Left ventricle myocardium superior (tissue), 1 donor: ENCODE data around the gene MTX1. TPM values are rescaled to one million over a fixed set of nuclear protein-coding genes. Genes with fewer than 3 reads are reported as not detected.
"Not testable (repeated sequence)": the region's sequence is repeated elsewhere in the genome, so short reads cannot be mapped to it uniquely, and the experiment has no call there.

Experiments used
- ATAC-seq: fragments of 200-7000 bp; cut with Tn5 transposase; one replicate; pipeline ENCODE4 v1.9.1; 2020; ENCODE audit warnings: mild to moderate bottlenecking, moderate library complexity
- DNase-seq: peaks from one replicate; pipeline ENCODE4 v3.0.0-alpha.2; 2020
- intact Hi-C: fragments of 100-400 bp; cut with micrococcal nuclease; formaldehyde crosslinking; loops from one replicate; pipeline ENCODE4 v1.11.0; 2022
- total RNA-seq: library from RNA; stranded (reverse); fragmentation: NEBNext Ultra II Directional; extraction: Animal tissue kit (Norgen Biotek cat#: 25700); gene quantifications from one replicate; pipeline ENCODE4 v1.2.1, GENCODE V29; 2021
- donor health status: DM: no; HTN: yes; CAD: no; lungs with severe emphysema.

MTX1 gene
- total RNA-seq, 1 donor from 2014 or later = 14.1 TPM

DNA sequence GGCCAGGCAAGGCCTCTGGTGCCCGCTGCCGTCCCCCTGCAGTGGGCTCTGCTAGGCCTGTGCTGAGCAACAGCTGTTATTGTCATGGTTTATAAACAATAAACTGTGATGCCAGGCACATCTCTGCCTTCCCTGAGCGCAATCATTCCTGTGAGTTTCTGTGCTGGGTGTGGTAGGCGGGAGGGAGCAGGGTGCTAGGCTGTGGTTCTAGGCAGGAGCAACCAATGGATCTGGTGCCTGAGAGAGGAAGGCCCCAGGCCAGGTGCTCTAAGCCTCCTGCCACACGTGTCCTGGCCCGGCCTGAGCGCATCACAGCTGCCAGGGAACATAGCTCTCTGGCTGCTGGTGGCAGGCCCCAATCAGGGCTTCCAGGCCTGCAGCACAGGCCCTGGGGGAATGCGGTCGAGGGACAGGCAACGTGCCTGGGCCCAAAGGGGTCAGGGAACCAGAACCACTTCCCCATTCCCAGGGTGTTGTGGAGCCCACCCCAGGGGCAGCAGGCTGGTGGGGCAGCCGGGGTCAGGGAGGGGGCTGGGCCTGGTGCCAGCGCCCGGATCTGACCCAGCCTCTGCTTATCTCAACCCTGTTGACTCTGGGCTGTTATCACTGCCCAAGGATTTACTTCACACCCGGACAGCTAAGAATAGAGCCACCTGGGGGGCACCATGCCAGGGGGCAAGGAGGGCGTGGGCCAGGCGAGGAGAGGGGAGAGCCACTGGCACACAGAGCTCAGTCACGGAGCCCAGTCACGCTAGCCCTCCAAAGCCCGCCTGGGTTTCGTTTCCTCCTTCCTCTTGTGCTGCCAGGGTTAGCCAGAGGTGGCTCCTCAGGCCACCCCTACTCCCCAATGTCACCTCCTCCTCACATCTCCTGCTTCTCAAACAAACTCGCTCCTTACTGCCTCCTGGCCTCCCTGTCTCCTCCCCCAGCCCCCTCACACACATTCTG lies 23.4 kb upstream of the MTX1 start:
- intact Hi-C loops = no loop called here
- peak; percentile 69 for DNase-seq
- ATAC-seq = peak; percentile 84

DNA sequence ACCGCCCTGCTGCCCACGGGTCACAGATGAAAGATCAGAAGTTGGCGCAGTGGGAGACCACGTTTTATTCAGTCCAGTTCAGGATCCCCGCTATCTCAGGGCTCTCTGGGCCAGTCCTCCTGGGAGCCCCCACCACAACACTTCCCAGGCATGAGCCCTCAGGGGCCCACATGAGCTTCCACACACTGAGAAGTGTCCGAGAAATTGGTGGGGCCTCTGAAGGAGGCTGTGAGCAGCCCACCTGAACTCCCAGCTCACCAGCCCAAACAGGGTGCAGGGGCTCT lies 22.8 kb upstream of the MTX1 start:
- DNase-seq = no peak
- ATAC-seq = no peak

DNA sequence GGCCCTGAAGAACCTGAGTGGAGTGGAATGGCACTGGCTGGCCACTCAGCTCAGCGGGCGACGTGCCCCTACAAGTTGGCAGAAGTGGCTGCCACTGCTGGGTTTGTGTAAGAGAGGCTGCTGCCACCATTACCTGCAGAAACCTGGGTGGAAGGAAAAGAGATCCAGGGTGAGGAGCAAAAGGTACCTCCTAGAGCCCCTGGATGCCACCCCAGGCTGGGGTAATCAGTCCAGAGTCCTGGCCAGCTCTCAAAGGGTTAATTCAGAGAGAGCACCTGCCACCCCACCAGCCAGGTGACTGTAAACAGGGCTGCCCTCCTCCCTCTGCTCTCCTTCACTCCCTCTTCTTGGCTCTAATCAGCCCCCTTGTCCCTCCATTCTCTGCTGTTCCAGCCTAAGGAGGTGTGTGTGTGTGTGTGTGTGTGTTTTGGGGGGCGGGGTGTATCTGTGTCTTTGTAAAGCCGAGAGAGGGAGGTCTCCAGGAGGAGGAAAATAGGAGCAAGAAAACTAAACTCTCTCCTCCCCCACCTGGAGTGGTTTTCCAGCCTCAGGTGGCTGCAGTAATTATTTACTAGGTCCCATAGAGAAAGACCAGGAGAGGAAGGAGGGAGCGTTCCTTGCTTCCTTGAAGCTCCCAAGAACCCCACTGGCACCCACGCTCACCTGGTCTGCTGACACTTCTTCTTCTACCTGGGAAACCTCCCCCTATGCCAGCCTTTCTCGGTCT lies 22.3 kb upstream of the MTX1 start:
- ATAC-seq = no peak
- peak; percentile 19 for DNase-seq
- intact Hi-C loops = no loop called here

More for the DNA sequence above, 22.8 kb upstream of the MTX1 start:
- intact Hi-C loops = no loop called here

DNA sequence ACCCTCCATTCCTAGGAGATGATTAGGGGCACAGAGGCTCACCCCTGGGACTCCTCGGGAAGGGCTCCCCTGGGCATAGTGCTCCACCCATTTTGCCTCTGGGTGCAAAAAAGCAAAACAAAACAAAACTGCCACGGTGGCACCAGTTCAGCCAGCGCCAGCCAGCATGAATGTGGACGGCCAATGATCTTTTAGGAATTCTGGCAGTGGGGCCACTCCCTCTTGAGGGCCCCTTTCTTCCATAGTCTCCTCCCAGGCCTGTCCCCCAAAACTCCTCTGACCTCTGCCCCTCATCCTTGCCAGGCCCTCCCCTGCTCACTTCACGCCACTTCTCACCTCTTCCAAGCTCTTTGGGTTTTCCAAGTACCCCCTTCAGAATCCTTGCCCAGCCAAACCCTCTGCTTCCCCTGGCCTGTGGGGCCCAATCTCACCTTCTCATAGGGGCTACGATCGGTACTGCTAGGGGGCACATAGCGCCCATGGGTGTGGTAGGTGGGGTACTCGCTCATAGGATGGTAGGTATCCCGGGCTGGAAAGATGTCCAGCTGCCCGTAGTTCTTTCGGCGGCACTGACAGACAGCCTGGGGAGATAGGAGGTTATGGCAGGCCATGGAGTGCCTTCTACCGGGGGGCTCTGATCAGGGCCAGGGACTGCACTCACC lies 21.6 kb upstream of the MTX1 start:
- ATAC-seq (no peak), DNase-seq (no peak)
- intact Hi-C loops = no loop called here

DNA sequence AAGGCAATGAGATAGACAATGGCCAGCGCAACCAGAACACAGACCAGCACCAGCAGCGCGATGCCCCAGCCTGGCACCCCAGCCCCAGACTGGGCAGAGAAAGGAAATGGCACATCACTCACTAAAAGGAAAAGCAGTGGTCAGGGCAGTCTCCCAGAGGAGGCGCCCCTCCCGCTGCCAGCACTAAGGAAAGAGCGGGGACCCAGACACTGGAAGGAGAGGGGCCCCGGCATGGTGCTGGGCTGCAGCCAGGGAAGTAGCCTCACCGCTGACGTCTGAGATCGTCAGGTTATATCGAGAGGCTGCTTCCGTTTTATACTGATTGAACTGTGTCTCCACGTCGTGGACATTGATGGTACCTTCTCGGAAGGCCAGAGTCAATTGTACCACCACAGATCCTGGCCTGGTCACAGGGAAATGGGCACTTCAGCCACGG lies 21.0 kb upstream of the MTX1 start:
- intact Hi-C loops = no loop called here
- ATAC-seq = no peak
- DNase-seq = peak; percentile 25

DNA sequence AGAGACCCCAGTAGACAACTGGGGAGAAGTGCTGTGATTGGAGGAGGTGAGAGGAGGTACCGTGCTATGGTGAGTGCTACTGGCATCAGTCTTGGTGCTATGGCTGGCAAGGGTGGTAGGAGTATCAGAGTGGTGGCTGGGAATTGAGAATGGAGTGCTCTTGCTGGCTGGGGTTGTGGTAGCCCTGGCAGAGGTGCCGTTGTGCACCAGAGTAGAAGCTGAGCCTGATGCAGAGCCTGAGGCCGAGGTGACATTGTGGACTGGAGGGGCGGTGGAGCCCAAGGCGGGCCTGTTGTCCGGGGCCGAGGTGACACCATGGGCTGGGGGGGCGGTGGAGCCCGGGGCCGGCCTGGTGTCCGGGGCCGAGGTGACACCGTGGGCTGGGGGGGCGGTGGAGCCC lies 20.2 kb upstream of the MTX1 start:
- DNase-seq = peak; percentile 14
- no peak for ATAC-seq
- intact Hi-C loops = no loop called here

DNA sequence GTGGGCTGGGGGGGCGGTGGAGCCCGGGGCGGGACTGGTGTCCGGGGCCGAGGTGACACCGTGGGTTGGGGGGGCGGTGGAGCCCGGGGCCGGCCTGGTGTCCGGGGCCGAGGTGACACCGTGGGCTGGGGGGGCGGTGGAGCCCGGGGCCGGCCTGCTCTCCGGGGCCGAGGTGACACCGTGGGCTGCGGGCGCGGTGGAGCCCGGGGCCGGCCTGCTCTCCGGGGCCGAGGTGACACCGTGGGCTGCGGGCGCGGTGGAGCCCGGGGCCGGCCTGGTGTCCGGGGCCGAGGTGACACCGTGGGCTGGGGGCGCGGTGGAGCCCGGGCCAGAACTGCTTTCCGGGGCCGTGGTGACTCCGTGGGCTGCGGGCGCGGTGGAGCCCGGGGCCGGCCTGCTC lies 18.6 kb upstream of the MTX1 start:
- ATAC-seq, intact Hi-C loops: not testable (repeated sequence)
- DNase-seq = peak; percentile 18

DNA sequence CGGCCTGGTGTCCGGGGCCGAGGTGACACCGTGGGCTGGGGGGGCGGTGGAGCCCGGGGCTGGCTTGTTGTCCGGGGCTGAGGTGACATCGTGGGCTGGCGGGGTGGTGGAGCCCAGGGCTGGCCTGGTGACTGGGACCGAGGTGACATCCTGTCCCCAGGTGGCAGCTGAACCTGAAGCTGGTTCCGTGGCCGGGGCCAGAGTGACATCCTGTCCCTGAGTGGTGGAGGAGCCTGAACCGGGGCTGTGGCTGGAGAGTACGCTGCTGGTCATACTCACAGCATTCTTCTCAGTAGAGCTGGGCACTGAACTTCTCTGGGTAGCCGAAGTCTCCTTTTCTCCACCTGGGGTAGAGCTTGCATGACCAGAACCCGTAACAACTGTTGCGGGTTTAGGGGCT lies 16.6 kb upstream of the MTX1 start:
- ATAC-seq = no peak
- intact Hi-C loops = no loop called here
- no peak for DNase-seq

DNA sequence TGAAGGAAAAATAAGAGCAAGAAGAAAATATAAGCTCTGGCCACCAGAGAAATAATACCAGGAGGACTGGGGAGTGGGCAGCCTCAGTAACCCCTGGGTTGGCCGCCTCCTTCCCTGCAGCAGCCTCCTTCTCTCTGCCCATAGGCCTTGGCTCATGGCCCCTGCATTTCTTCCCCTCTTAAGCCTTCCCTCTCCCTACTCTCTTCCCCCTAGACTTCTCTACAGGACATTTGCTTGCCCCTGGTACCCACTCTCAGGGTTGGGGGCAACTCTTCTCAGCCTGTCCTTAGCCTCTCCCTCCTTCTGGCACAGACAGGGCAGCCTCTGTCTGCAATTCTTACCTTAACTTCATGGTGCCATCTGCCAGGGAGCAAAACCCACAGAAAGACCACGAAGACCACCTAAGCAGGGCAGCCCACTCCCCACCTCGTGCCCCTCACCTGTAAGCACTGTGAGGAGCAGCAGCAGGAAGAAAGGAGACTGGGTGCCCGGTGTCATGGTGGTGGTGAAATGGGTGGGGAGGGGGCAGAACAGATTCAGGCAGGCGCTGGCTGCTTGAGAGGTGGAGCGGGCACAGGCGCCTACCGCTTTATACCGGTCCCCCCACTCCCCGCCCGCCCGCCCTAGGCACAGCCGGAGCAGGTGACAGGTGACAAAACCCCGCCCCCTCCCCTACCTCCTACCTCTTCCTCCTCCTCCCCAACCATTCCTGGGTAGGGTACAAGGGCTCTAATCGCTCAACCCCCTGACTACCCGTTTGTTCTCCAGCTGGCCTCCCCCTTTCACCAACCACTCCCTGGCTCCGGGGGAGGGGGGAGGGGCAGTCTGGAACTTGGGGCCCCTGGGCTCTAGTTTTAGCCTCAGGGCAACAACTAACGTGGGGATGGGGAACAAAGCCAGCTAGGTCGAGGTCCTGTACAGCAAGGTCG lies 15.9 kb upstream of the MTX1 start:
- no peak for DNase-seq
- intact Hi-C loops = no loop called here
- ATAC-seq = peak; percentile 0

DNA sequence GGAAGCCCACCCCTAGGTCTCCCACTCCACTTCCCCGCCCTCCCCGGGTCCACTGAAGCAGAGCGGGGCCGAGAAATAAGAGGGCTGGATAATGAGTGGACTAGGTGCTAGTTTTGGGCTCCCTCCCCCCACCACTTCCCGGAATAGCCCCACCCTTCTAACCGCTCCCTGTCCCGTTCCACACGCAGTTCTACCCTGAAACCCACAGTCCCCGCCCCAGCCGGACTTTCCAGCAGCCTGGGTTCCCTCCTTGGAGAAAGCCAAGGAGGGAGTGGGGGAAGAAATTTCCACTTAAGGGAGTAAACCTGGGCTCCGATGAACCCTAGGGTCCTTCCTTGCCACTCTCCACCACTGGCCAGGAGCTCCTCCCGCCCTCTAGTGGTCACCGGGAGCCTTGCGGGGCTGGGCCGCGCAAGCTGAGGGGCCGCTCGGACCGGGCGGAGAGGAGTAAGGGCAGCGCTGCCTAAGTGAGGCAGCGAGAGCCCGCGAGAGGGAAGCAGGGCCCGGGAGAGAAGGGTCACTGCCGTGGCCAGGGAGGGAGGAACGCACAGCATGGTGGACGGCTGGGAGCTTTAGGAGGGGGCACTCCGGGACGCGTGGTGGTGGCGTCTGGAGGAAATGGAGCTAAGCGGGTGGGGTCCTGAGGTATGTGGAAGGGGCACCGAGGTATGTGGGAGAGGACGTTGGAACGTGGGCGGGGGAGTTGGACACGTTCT lies 15.1 kb upstream of the MTX1 start:
- peak; percentile 91 for DNase-seq
- peak; percentile 87 for ATAC-seq
- intact Hi-C loops = no loop called here

DNA sequence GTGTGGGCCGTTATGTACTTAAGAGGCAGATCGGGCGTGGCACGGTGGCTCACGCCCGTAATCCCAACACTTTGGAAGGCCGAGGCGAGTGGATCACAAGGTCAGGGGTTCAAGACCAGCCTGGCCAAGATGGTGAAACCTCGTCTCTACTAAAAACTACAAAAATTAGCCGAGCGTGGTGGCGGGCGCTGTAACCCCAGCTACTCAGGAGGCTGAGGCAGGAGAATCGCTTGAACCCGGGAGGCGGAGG lies 14.6 kb upstream of the MTX1 start:
- intact Hi-C loops, ATAC-seq, DNase-seq: not testable (repeated sequence)

DNA sequence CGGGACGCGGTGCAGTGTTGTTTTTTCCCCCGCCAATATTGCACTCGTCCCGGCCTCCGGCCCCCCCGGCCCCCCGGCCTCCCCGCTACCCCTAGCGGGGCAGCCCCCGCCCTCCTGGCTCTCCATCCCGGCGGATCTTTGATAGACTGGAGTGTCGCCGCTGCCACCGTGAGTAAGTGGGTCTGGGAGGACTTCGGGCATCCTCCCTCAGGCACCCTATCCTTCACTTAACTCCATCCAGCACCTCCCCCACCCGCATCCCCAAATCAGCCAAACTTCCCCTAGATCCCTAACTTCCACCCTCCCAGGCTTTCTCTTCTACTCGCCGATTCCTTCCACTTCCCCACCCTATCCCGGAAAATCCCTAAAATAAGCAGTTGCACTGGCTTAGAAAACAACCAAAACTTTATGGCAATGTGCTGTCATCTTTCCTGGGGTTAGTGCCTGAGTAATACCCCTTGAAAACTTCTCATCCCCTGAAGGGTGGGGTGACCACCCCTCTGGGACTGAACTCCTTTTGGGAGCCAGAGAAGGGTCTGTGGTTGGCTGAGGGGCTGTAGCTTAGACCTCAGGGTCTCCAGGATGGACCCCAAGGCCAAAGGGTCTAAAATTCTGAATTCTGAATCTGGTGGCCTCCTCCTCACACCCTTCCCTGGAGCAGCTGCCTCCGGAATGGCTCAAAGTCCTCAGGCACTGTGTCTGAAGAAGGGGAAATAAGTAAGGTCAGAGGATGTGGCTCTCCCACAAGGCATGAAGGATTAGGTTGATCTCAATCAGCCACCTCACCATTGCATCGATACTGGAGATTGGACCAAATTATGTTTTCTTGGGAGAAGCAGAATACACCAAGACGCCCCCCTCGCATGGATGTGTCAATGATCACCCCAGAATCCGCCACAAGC lies 13.0 kb upstream of the MTX1 start:
- DNase-seq (no peak), ATAC-seq (no peak)
- intact Hi-C loops = no loop called here

DNA sequence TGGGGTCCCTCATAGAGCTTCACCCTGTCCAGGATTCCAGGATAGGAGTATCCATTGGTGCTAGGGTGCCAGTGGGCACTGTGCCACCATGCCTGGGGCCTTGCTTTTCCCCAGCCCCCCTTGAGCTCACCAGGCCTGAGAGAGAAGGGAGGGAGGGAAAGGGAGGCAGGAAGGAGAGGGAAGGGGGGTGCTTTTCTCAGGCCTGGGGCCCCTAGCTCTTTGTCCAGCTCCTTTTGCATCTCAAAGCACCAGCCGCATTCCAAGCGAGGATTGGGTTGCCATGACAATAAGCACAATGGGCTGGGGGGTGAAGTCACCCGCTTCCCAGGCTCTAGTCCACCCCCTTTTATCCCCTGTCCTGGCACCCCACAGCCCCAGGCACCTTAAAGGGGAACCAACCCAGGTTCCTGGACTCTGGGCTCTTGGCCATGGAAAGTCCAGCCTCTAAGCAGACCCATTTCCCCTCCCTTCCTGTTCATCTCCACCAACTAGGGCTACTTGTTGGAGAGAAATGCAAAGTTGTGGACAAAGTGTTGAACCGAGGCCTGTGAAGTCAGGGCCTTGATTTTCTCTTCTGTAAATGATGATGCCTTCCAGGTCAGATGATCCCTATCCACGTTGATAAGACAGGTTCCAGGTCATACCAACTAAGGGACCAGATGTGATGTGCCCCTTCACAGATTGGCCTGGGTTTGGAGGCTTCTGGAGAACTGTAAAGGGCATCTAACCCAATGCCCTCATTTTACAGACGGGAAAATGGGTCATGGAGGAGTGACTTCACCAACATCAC lies 12.2 kb upstream of the MTX1 start:
- intact Hi-C loops = no loop called here
- no peak for ATAC-seq
- DNase-seq = no peak

DNA sequence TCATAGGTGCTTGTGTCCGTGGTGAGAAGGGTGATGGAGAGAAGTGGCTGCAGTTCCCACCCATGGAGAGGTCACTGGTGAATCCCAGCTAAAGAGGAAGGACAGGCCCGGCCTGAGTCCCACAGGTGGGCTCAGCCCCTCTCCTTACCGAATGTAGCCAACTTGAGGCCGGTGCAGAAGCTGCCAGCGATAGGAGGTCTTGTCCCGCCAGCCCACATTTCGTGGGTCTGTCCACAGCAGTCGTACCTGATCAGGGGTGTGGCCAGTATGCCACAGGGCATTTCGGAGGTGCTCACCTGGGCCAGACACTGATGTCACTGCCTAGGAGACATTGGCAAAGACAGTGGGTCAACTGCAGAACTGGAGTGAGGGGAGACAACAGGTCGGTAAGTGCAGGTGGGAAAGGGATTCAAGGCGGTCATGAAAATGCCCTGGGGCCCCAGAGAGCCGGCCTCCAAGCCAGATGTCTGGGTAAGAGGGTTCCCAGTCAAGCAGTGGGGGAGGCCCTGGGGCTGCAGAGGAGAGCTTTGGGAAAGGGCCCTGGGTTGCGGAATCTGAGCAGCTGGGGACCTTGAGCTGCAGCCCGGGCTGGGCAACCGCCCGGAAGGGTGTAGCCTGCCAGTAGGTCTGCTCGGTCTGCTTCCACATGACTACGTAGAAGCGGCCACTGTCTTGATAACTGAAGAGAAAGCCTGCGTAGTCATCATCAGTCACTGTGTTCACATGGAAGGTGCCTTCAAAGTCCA lies 11.4 kb upstream of the MTX1 start:
- intact Hi-C loops = no loop called here
- DNase-seq (no peak), ATAC-seq (no peak)

DNA sequence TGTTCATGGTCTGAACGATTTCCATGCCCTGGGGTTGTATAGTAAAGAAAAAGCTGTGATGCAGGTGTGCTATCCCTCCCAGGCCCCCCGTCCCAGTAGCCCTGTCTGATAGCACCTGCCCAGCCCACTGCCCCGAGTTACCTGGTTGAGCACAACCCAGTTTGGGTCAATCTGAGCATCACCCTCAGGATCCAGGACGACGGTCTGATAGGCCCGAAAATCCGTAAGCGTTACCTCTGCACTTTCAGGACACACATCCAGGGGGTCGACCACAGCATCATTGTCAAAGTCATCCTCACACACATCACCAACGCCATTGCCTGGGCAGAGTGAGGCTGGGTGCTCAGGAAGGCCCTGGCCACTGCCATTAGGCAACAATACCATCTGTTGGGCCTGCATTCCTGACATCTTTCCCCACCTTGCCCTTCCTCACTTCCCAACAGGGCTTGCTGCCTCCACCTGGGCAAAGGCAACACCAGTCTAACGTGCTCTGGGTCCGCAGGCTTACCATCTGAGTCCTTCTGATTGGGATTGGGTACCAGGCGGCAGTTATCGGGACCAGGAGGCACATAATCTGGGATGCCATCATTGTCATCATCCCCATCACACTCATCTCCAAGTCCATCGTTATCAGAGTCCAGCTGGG lies 10.5 kb upstream of the MTX1 start:
- intact Hi-C loops = no loop called here
- no peak for ATAC-seq
- DNase-seq = no peak

DNA sequence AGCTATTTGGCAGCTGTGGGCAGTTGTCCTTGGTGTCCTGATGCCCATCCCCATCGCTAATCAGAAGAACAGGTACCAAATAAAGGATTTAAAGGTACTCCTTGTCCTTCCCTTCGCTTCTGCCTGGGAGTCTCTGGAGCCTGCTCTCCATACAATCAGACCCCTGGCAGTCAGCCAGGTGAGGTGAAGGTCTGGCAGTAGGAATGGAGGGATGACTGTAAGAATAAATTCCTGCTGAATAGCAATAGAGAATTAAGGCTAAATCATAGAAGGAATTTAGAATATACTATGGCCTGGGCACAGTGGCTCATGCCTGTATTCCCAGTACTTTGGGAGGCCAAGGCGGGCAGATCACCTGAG lies 10.0 kb upstream of the MTX1 start:
- DNase-seq (no peak), ATAC-seq (no peak)
- intact Hi-C loops = no loop called here
